C4-2B (cell line): Measurements from ENCODE around the gene DIP2B.
A peak's percentile ranks its signal among the peaks of the same experiment; 100 is the strongest.

Source experiments
- H3K27ac ChIP-seq: fragments of 450-650 bp; 2 replicates; pipeline ENCODE4 v1.5.1; 2017
- ZFX ChIP-seq: fragments of 450-650 bp; IDR thresholded peaks from 2 replicates; pipeline ENCODE4 v1.6.1; 2017
- TF ChIP-seq, protein P1 (sequence below): fragments of 450-650 bp; conservative IDR thresholded peaks from 2 replicates; pipeline ENCODE4 v1.5.1; 2017; ENCODE audit warnings: mild to moderate bottlenecking

DIP2B gene

GRCh38 chr12:50523772-50524171, 19.0 kb downstream of the DIP2B start:
- H3K27ac ChIP-seq, result no peak overlapping the region
- TF ChIP-seq, protein P1, sequence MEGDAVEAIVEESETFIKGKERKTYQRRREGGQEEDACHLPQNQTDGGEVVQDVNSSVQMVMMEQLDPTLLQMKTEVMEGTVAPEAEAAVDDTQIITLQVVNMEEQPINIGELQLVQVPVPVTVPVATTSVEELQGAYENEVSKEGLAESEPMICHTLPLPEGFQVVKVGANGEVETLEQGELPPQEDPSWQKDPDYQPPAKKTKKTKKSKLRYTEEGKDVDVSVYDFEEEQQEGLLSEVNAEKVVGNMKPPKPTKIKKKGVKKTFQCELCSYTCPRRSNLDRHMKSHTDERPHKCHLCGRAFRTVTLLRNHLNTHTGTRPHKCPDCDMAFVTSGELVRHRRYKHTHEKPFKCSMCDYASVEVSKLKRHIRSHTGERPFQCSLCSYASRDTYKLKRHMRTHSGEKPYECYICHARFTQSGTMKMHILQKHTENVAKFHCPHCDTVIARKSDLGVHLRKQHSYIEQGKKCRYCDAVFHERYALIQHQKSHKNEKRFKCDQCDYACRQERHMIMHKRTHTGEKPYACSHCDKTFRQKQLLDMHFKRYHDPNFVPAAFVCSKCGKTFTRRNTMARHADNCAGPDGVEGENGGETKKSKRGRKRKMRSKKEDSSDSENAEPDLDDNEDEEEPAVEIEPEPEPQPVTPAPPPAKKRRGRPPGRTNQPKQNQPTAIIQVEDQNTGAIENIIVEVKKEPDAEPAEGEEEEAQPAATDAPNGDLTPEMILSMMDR, result no peak
- TF ChIP-seq ZFX, result no peak

GRCh38 chr12:50524621-50525020, 19.8 kb downstream of the DIP2B start:
- no peak for TF ChIP-seq ZFX
- TF ChIP-seq, protein P1, result no peak
- no peak overlapping the region for H3K27ac ChIP-seq

DNA sequence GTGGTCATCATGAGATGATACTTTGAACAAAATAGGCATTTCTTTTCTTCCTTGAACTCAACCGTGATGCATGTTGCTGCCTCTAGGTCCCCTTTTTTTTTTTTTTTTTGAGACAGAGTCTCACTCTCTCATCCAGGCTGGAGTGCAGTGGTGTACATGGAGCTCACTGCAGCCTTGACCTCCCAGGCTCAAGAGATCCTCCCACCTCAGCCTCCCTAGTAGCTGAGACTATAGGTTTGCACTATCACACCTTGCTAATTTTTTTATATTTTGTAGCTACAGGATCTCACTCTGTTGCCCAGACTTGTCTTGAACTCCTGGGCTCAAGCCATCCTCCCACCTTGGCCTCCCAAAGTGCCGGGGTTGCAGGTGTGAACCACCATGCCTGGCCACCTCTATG, 20.6 kb downstream of the DIP2B start:
- TF ChIP-seq, protein P1, result no peak
- no peak for TF ChIP-seq ZFX
- no peak overlapping the region for H3K27ac ChIP-seq

- TF ChIP-seq, protein P1, result no peak
- no peak for TF ChIP-seq ZFX
- no peak overlapping the region for H3K27ac ChIP-seq
These were observed 22.6 kb downstream of the DIP2B start for GRCh38 chr12:50527359-50527726.

- no peak overlapping the region for H3K27ac ChIP-seq
- TF ChIP-seq, protein P1, result no peak
- no peak for TF ChIP-seq ZFX
These were observed 24.0 kb downstream of the DIP2B start for GRCh38 chr12:50528800-50529199.

- TF ChIP-seq, protein P1, result no peak
- TF ChIP-seq ZFX, result no peak
- H3K27ac ChIP-seq, result peak overlapping the region; percentile 93
These were observed 24.6 kb downstream of the DIP2B start for GRCh38 chr12:50529345-50529744.

- no peak for TF ChIP-seq ZFX
- TF ChIP-seq, protein P1, result no peak
- peak overlapping the region; percentile 93 for H3K27ac ChIP-seq
These were observed 25.7 kb downstream of the DIP2B start for GRCh38 chr12:50530532-50530931.
